ENCODE measurements around the gene UBAP2.

UBAP2 gene

GRCh38 chr9:34048727-34049629 lies at the start of gene UBAP2:
Gene UBAP2, minus strand, starts transcription at chr9:34048887. Its CDS starts 31,739 bp downstream, at chr9:34017148.
- Histone ChIP-seq H3K9ac (ENCODE audit: low read depth, low read length) (peak within 1 kb of the TSS; percentile 82), H3K9me3 (ENCODE audit: control insufficient read depth, insufficient read depth, low read length) (no peaks in the 10 kb centered on the region), H3K36me3 (ENCODE audit: insufficient read depth, low read length) (no peaks in the 10 kb centered on the region), H3K4me1 (ENCODE audit: insufficient read depth, low read length) (peaks cover 8% of the 10 kb centered on the region; the same call in 1 of the 2 replicates)

DNA sequence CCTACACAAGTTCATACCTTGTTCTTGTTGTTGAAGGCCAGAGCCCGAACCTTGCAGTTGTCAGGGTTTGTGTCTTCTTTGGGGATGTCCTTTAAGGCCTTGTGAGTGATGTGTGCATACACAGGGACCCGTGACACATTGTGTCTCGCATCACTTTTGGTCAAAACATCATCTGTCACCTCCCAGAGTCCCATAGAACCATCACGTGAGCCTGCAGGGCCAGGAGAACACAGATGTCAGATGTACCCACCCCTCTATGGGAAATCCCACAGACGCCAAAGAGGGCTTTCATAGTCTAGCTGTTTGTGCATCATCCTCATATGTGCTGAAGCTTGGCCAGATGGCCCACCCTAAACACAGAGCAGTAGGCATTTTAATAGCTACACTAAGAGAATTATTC lies 49.6 kb upstream of the UBAP2 start:
- Histone ChIP-seq H3K36me3 (ENCODE audit: insufficient read depth, low read length) (peaks cover 39% of the 10 kb centered on the region), H3K4me1 (ENCODE audit: insufficient read depth, low read length) (no peaks in the 10 kb centered on the region), H3K9ac (ENCODE audit: low read depth, low read length) (no peak overlapping the region), H3K9me3 (ENCODE audit: control insufficient read depth, insufficient read depth, low read length) (no peaks in the 10 kb centered on the region)

- H3K9ac ChIP-seq (ENCODE audit: low read depth, low read length), result no peak overlapping the region
- peaks cover 39% of the 10 kb centered on the region for H3K36me3 ChIP-seq (ENCODE audit: insufficient read depth, low read length)
- H3K4me1 ChIP-seq (ENCODE audit: insufficient read depth, low read length), result no peaks in the 10 kb centered on the region
Measured at GRCh38 chr9:34097865-34098264, 49.2 kb upstream of the UBAP2 start.

DNA sequence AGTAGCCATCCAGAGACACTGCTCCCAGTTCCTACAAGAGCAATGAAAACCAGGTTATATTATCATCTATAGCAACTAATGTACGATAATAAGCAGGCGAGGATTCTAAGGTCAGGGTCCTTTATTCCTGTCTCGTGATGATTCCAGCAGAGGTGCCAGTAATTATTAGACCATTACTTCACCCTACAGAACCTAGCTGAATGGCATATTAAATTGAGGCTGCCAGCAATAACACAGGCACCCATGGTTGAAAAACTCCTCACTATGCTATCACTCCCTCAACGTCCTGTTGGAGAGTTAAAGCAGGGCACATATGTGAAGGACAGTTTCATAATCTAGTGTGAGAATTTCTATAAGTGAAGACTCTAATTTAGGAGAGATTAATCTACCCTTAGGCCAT lies 48.1 kb upstream of the UBAP2 start:
- H3K9me3 ChIP-seq (ENCODE audit: control insufficient read depth, insufficient read depth, low read length), result no peaks in the 10 kb centered on the region
- peaks cover 41% of the 10 kb centered on the region for H3K36me3 ChIP-seq (ENCODE audit: insufficient read depth, low read length)
- no peak overlapping the region for H3K9ac ChIP-seq (ENCODE audit: low read depth, low read length)
- H3K4me1 ChIP-seq (ENCODE audit: insufficient read depth, low read length), result no peaks in the 10 kb centered on the region

More at GRCh38 chr9:34097865-34098264, 49.2 kb upstream of the UBAP2 start:
- H3K9me3 ChIP-seq (ENCODE audit: control insufficient read depth, insufficient read depth, low read length), result no peaks in the 10 kb centered on the region

- Histone ChIP-seq H3K36me3 (ENCODE audit: insufficient read depth, low read length) (peaks cover 47% of the 10 kb centered on the region), H3K9ac (ENCODE audit: low read depth, low read length) (no peak overlapping the region), H3K4me1 (ENCODE audit: insufficient read depth, low read length) (no peaks in the 10 kb centered on the region), H3K9me3 (ENCODE audit: control insufficient read depth, insufficient read depth, low read length) (no peaks in the 10 kb centered on the region)
Measured at GRCh38 chr9:34093578-34093977, 44.9 kb upstream of the UBAP2 start.

- no peak overlapping the region for H3K9ac ChIP-seq (ENCODE audit: low read depth, low read length)
- peaks cover 24% of the 10 kb centered on the region for H3K36me3 ChIP-seq (ENCODE audit: insufficient read depth, low read length)
- no peaks in the 10 kb centered on the region for H3K4me1 ChIP-seq (ENCODE audit: insufficient read depth, low read length)
Measured at GRCh38 chr9:34089311-34089710, 40.6 kb upstream of the UBAP2 start.

GRCh38 chr9:34087370-34087769 lies 38.7 kb upstream of the UBAP2 start:
- Histone ChIP-seq H3K36me3 (ENCODE audit: insufficient read depth, low read length) (peaks cover 18% of the 10 kb centered on the region), H3K9ac (ENCODE audit: low read depth, low read length) (no peak overlapping the region), H3K4me1 (ENCODE audit: insufficient read depth, low read length) (no peaks in the 10 kb centered on the region), H3K9me3 (ENCODE audit: control insufficient read depth, insufficient read depth, low read length) (no peaks in the 10 kb centered on the region)

More at GRCh38 chr9:34089311-34089710, 40.6 kb upstream of the UBAP2 start:
- no peaks in the 10 kb centered on the region for H3K9me3 ChIP-seq (ENCODE audit: control insufficient read depth, insufficient read depth, low read length)

GRCh38 chr9:34086864-34087263 lies 38.2 kb upstream of the UBAP2 start:
- Histone ChIP-seq H3K4me1 (ENCODE audit: insufficient read depth, low read length) (no peaks in the 10 kb centered on the region), H3K9me3 (ENCODE audit: control insufficient read depth, insufficient read depth, low read length) (no peaks in the 10 kb centered on the region), H3K9ac (ENCODE audit: low read depth, low read length) (no peak overlapping the region), H3K36me3 (ENCODE audit: insufficient read depth, low read length) (peaks cover 16% of the 10 kb centered on the region)

DNA sequence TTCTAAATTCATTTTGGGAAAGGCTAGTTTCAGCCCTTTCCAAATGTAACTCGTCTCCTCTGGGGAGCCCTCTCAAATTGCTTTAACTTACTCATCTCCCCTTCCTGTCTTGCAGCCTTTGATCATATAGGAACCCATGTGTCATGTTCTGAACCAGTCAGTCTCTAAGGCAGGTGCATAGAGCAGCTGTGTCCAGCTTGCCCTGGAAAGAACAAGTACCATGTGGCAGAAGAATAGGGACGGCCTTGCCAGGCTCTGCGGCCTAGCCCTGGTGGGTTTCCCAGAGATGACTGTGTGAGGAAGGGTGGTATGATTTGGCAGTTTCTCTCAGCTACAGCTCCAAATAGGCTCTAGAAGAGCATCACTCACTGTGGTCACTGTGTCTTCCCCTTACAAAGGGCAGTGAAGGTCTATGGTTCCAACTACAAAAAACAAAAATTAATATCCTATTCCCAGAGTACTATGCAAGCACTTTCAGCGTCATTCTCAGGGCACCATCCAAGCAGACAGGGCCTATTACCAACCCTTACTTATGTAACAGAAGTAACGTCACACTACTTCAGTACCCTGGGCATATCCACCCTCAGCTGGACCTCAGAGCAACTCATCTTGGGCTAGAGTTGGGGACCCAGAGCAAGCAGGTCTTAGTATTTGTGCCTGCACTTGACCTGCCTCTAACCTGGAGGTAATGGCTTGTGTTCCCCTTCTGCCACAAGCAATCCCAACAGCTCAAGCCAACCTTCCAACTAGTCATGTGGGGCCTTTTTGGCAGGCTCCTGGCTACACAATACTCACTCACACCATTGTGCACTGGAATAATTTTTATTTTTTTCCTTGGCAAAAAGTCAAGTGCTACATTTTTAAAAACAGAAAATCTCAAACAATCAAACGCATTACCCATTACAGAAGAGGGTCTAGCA lies 37.2 kb upstream of the UBAP2 start:
- H3K36me3 ChIP-seq (ENCODE audit: insufficient read depth, low read length), result peaks cover 10% of the 10 kb centered on the region

GRCh38 chr9:34084562-34084961 lies 35.9 kb upstream of the UBAP2 start:
- H3K9ac ChIP-seq (ENCODE audit: low read depth, low read length), result no peak overlapping the region
- peaks cover 10% of the 10 kb centered on the region for H3K36me3 ChIP-seq (ENCODE audit: insufficient read depth, low read length)
- no peaks in the 10 kb centered on the region for H3K4me1 ChIP-seq (ENCODE audit: insufficient read depth, low read length)
- no peaks in the 10 kb centered on the region for H3K9me3 ChIP-seq (ENCODE audit: control insufficient read depth, insufficient read depth, low read length)

More for the DNA sequence above, 37.2 kb upstream of the UBAP2 start:
- Histone ChIP-seq H3K4me1 (ENCODE audit: insufficient read depth, low read length) (no peaks in the 10 kb centered on the region), H3K9ac (ENCODE audit: low read depth, low read length) (no peak overlapping the region), H3K9me3 (ENCODE audit: control insufficient read depth, insufficient read depth, low read length) (no peaks in the 10 kb centered on the region)

- Histone ChIP-seq H3K9me3 (ENCODE audit: control insufficient read depth, insufficient read depth, low read length) (no peaks in the 10 kb centered on the region), H3K36me3 (ENCODE audit: insufficient read depth, low read length) (no peaks in the 10 kb centered on the region), H3K4me1 (ENCODE audit: insufficient read depth, low read length) (no peaks in the 10 kb centered on the region), H3K9ac (ENCODE audit: low read depth, low read length) (no peak overlapping the region)
Measured at GRCh38 chr9:34079181-34079580, 30.5 kb upstream of the UBAP2 start.

GRCh38 chr9:34072868-34073590 lies 24.3 kb upstream of the UBAP2 start:
- Histone ChIP-seq H3K9me3 (ENCODE audit: control insufficient read depth, insufficient read depth, low read length) (no peaks in the 10 kb centered on the region), H3K4me1 (ENCODE audit: insufficient read depth, low read length) (peaks cover 16% of the 10 kb centered on the region), H3K36me3 (ENCODE audit: insufficient read depth, low read length) (no peaks in the 10 kb centered on the region; the same call in 1 of the 2 replicates), H3K9ac (ENCODE audit: low read depth, low read length) (no peak overlapping the region)

DNA sequence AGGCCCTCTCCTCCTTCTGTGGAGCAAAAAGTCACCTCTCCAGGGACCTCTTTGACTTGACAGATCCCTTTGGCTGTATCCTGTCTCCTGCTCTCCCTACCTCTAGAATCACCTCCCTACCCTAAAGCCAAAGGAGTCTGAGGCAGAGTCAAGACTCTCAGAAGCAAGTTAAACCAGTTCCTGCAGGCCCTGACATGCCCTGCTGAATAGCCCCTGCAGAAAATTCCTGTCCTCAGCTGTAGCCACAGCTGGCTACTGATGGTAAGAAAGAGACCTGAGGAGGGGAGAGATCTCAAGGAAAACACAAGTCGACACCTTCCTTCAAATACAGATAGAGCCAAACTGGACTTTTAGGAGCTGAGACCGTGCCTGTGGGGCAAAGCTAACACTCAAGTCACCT lies 23.7 kb upstream of the UBAP2 start:
- H3K9me3 ChIP-seq (ENCODE audit: control insufficient read depth, insufficient read depth, low read length), result no peaks in the 10 kb centered on the region
- peaks cover 16% of the 10 kb centered on the region for H3K4me1 ChIP-seq (ENCODE audit: insufficient read depth, low read length)
- H3K36me3 ChIP-seq (ENCODE audit: insufficient read depth, low read length), result no peaks in the 10 kb centered on the region; the same call in 1 of the 2 replicates
- no peak overlapping the region for H3K9ac ChIP-seq (ENCODE audit: low read depth, low read length)

Data from ES-I3 (cell line).